ENCODE data around the gene HHEX.
"Not testable (repeated sequence)": the region's sequence is repeated elsewhere in the genome, so short reads cannot be mapped to it uniquely, and the experiment has no call there.

The HHEX gene

GRCh38 chr10:92689663-92690210 lies at the start of gene HHEX:
HHEX (plus strand) TSS chr10:92689955; CDS start chr10:92689987, 32 bp downstream.
- in situ Hi-C loops (cut with HindIII; ENCODE audit: low pct_ligation_motif_present, low pct_unique_long_range_greater_than_20kb, low sequenced_read_pairs) = no loop called here
- peak; percentile 89 for DNase-seq

GRCh38 chr10:92640107-92640506 lies 49.6 kb upstream of the HHEX start:
- in situ Hi-C loops (cut with HindIII; ENCODE audit: low pct_ligation_motif_present, low pct_unique_long_range_greater_than_20kb, low sequenced_read_pairs) = no loop called here
- no peak for DNase-seq

GRCh38 chr10:92641492-92641891 lies 48.3 kb upstream of the HHEX start:
- no peak for DNase-seq
- in situ Hi-C loops (cut with HindIII; ENCODE audit: low pct_ligation_motif_present, low pct_unique_long_range_greater_than_20kb, low sequenced_read_pairs) = no loop called here

- in situ Hi-C loops (cut with HindIII; ENCODE audit: low pct_ligation_motif_present, low pct_unique_long_range_greater_than_20kb, low sequenced_read_pairs) = no loop called here
Measured at GRCh38 chr10:92644921-92645320, 44.8 kb upstream of the HHEX start.

GRCh38 chr10:92650864-92651263 lies 38.9 kb upstream of the HHEX start:
- in situ Hi-C loops (cut with HindIII; ENCODE audit: low pct_ligation_motif_present, low pct_unique_long_range_greater_than_20kb, low sequenced_read_pairs); DNase-seq: not testable (repeated sequence)

More at GRCh38 chr10:92644921-92645320, 44.8 kb upstream of the HHEX start:
- DNase-seq = no peak

- in situ Hi-C loops (cut with HindIII; ENCODE audit: low pct_ligation_motif_present, low pct_unique_long_range_greater_than_20kb, low sequenced_read_pairs) = no loop called here
- DNase-seq = no peak
Measured at GRCh38 chr10:92655426-92655825, 34.3 kb upstream of the HHEX start.

GRCh38 chr10:92656266-92656961 lies 33.3 kb upstream of the HHEX start:
- in situ Hi-C loops (cut with HindIII; ENCODE audit: low pct_ligation_motif_present, low pct_unique_long_range_greater_than_20kb, low sequenced_read_pairs) = no loop called here
- DNase-seq = no peak

- in situ Hi-C loops (cut with HindIII; ENCODE audit: low pct_ligation_motif_present, low pct_unique_long_range_greater_than_20kb, low sequenced_read_pairs) = no loop called here
- no peak for DNase-seq
Measured at GRCh38 chr10:92657024-92657423, 32.7 kb upstream of the HHEX start.

GRCh38 chr10:92662848-92663247 lies 26.9 kb upstream of the HHEX start:
- DNase-seq = peak; percentile 11
- in situ Hi-C loops (cut with HindIII; ENCODE audit: low pct_ligation_motif_present, low pct_unique_long_range_greater_than_20kb, low sequenced_read_pairs) = no loop called here

GRCh38 chr10:92664322-92664721 lies 25.4 kb upstream of the HHEX start:
- in situ Hi-C loops (cut with HindIII; ENCODE audit: low pct_ligation_motif_present, low pct_unique_long_range_greater_than_20kb, low sequenced_read_pairs) = no loop called here
- DNase-seq = no peak

GRCh38 chr10:92667078-92667477 lies 22.7 kb upstream of the HHEX start:
- in situ Hi-C loops (cut with HindIII; ENCODE audit: low pct_ligation_motif_present, low pct_unique_long_range_greater_than_20kb, low sequenced_read_pairs) = no loop called here
- no peak for DNase-seq

GRCh38 chr10:92677708-92678107 lies 12.0 kb upstream of the HHEX start:
- in situ Hi-C loops (cut with HindIII; ENCODE audit: low pct_ligation_motif_present, low pct_unique_long_range_greater_than_20kb, low sequenced_read_pairs) = no loop called here
- DNase-seq = no peak

- in situ Hi-C loops (cut with HindIII; ENCODE audit: low pct_ligation_motif_present, low pct_unique_long_range_greater_than_20kb, low sequenced_read_pairs) = no loop called here
Measured at GRCh38 chr10:92678206-92678605, 11.5 kb upstream of the HHEX start.

GRCh38 chr10:92681306-92681834 lies 8.4 kb upstream of the HHEX start:
- in situ Hi-C loops (cut with HindIII; ENCODE audit: low pct_ligation_motif_present, low pct_unique_long_range_greater_than_20kb, low sequenced_read_pairs) = no loop called here
- no peak for DNase-seq

More at GRCh38 chr10:92678206-92678605, 11.5 kb upstream of the HHEX start:
- no peak for DNase-seq

- in situ Hi-C loops (cut with HindIII; ENCODE audit: low pct_ligation_motif_present, low pct_unique_long_range_greater_than_20kb, low sequenced_read_pairs) = no loop called here
- DNase-seq = no peak
Measured at GRCh38 chr10:92688573-92688926, 1.2 kb upstream of the HHEX start.

GRCh38 chr10:92688927-92689662 lies 660 bp upstream of the HHEX start:
- DNase-seq = no peak
- in situ Hi-C loops (cut with HindIII; ENCODE audit: low pct_ligation_motif_present, low pct_unique_long_range_greater_than_20kb, low sequenced_read_pairs) = no loop called here

- in situ Hi-C loops (cut with HindIII; ENCODE audit: low pct_ligation_motif_present, low pct_unique_long_range_greater_than_20kb, low sequenced_read_pairs) = no loop called here
Measured at GRCh38 chr10:92690211-92690914, 608 bp downstream of the HHEX start.

GRCh38 chr10:92690915-92691590 lies 1.3 kb downstream of the HHEX start:
- DNase-seq = no peak
- in situ Hi-C loops (cut with HindIII; ENCODE audit: low pct_ligation_motif_present, low pct_unique_long_range_greater_than_20kb, low sequenced_read_pairs) = no loop called here

More at GRCh38 chr10:92690211-92690914, 608 bp downstream of the HHEX start:
- peak; percentile 86 for DNase-seq

Measured in ACHN (cell line).